Prostate gland (tissue), 2 donors: ENCODE measurements around the gene SLC2A4.

Experiments used
- CTCF ChIP-seq, 4 experiments: fragments of 200-600 bp in 2 of 4; fragments of 450-650 bp in 2 of 4; sonication (generic) in 2 of 4; IDR thresholded peaks; 1 replicate in 3 of 4; 2 replicates in 1 of 4; pipeline ENCODE4 v1.5.1; 2016 to 2019; ENCODE audit warnings: antibody characterized with exemption in 4 of 4, mild to moderate bottlenecking in 2 of 4, moderate library complexity in 2 of 4
- POLR2A ChIP-seq: fragments of 450-650 bp; IDR thresholded peaks from one replicate; pipeline ENCODE4 v1.6.1; 2016; ENCODE audit warnings: antibody characterized with exemption, mild to moderate bottlenecking
- POLR2AphosphoS5 ChIP-seq: sonication (generic); formaldehyde crosslinking; IDR thresholded peaks from one replicate; pipeline ENCODE4 v1.6.1; 2017; ENCODE audit warnings: antibody characterized with exemption

GRCh38 chr17:7328840-7329373, 47.4 kb downstream of the SLC2A4 start, which contains the start of gene NEURL4:
- TF ChIP-seq POLR2A (no peak), POLR2AphosphoS5 (no peak), CTCF (IDR thresholded peaks at IDR 0.05) (peak in 1 of 4 experiments; percentile 5)
